Uterus (tissue), 2 donors: ENCODE measurements around the gene GBA2.

Experiments used
- POLR2A ChIP-seq, 2 donors: fragments of 450-650 bp; IDR thresholded peaks; one replicate each; pipeline ENCODE4 v1.6.1; 2016; ENCODE audit warnings: antibody characterized with exemption in 2 of 2, mild to moderate bottlenecking in 1 of 2, moderate library complexity in 1 of 2
- TF ChIP-seq, protein P1 (sequence below), 4 experiments: fragments of 200-600 bp in 2 of 4; fragments of 450-650 bp in 2 of 4; sonication (generic) in 2 of 4; IDR thresholded peaks; one replicate each; pipeline ENCODE4 v1.5.1; 2016 to 2019; ENCODE audit warnings: antibody characterized with exemption in 4 of 4, mild to moderate bottlenecking in 2 of 4, moderate library complexity in 1 of 4

DNA sequence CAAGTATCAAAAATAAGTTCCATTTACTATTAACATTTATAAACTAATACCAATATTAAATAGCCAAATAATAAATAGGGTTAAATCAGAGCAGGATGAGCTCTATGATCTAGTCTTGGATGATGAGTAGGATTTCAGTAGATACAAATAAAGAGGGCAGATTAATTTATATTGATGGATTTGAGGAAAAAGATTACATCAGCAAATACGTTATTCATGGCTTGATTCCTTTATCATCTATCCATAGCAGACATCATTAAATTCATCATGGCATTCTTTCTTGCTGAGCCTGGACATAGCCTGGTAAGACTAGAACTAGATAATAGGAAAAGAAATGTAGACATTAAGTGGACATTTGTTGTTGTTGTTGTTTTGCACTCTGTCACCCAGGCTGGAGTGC lies 18.4 kb upstream of the GBA2 start:
- TF ChIP-seq, protein P1, sequence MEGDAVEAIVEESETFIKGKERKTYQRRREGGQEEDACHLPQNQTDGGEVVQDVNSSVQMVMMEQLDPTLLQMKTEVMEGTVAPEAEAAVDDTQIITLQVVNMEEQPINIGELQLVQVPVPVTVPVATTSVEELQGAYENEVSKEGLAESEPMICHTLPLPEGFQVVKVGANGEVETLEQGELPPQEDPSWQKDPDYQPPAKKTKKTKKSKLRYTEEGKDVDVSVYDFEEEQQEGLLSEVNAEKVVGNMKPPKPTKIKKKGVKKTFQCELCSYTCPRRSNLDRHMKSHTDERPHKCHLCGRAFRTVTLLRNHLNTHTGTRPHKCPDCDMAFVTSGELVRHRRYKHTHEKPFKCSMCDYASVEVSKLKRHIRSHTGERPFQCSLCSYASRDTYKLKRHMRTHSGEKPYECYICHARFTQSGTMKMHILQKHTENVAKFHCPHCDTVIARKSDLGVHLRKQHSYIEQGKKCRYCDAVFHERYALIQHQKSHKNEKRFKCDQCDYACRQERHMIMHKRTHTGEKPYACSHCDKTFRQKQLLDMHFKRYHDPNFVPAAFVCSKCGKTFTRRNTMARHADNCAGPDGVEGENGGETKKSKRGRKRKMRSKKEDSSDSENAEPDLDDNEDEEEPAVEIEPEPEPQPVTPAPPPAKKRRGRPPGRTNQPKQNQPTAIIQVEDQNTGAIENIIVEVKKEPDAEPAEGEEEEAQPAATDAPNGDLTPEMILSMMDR (IDR thresholded peaks at IDR 0.05): no peak
- no peak for TF ChIP-seq POLR2A (IDR thresholded peaks at IDR 0.05)
